K562 (cell line): ENCODE data around the gene GPSM3. TPM values are rescaled to one million over a fixed set of nuclear protein-coding genes. Genes with fewer than 3 reads are reported as not detected.

Experiments used
- ATAC-seq: fragments of 200-7000 bp; cut with Tn5 transposase; 3 replicates; pipeline ENCODE4 v1.9.1; 2020; ENCODE audit warnings: moderate library complexity
- BruUV-seq: library from RNA; stranded (reverse); fragments of 400-500 nt; replicated peaks from 2 replicates; lab custom pipeline; 2021; lab: Mats Ljungman, UMichigan
- CTCF ChIA-PET: fragments of 300-600 bp; formaldehyde crosslinking; extraction: SDS; loops from one replicate; lab custom pipeline; 2021; ENCODE audit warnings: low intra/inter-chr PET ratio; lab: Yijun Ruan, JAX
- POLR2A ChIA-PET: fragments of 300-600, 350-650 bp; sonication (Branson Sonifier 250); formaldehyde crosslinking; extraction: SDS; loops from one replicate; lab custom pipeline; 2021; ENCODE audit warnings: antibody characterized with exemption, inconsistent platforms; lab: Yijun Ruan, JAX
- DNase-seq, 4 experiments: peaks; one replicate each; pipeline versions ENCODE4 v3.0.0 to v3.0.0-alpha.2; 2011 to 2018; ENCODE audit warnings: low spot score in 3 of 4, mixed read lengths in 3 of 4; ENCODE audit errors: extremely low read depth in 1 of 4
- FAIRE-seq: peaks from 2 replicates; lab custom pipeline; 2011; peaks lifted over from hg19 to GRCh38; lab: Jason Lieb, UNC
- H2AFZ ChIP-seq: 2 replicates; pipeline ENCODE4 v1.6.0; 2011; ENCODE audit warnings: low read depth, low read length, control low read depth, inconsistent platforms
- H3K27ac ChIP-seq: fragments of 200-600 bp; 3 replicates; pipeline ENCODE4 v1.8.0; 2011; ENCODE audit warnings: low read depth, mild to moderate bottlenecking, control low read depth, inconsistent platforms, low read length, moderate library complexity, mixed read lengths; ENCODE audit errors: extremely low read depth
- H3K27me3 ChIP-seq, 2 experiments: fragments of 300-600 bp in 1 of 2; 2 replicates in 1 of 2; 3 replicates in 1 of 2; pipeline versions ENCODE4 v1.6.0 to v1.8.0; 2011; ENCODE audit warnings: inconsistent platforms in 2 of 2, low read length in 2 of 2, mild to moderate bottlenecking in 1 of 2, mixed read lengths in 1 of 2, moderate library complexity in 1 of 2; ENCODE audit not compliant: control insufficient read depth in 2 of 2, insufficient read depth in 2 of 2
- H3K36me3 ChIP-seq: fragments of 300-600 bp; 3 replicates; pipeline ENCODE4 v1.8.0; 2011; ENCODE audit warnings: mild to moderate bottlenecking, low read length, inconsistent platforms; ENCODE audit not compliant: control insufficient read depth, insufficient read depth
- H3K4me1 ChIP-seq, 2 experiments: fragments of 200-600 bp in 1 of 2; replicated peaks in 1 of 2; 2 replicates in 1 of 2; 3 replicates in 1 of 2; pipeline versions ENCODE4 v1.5.1 to v1.8.0; 2011; ENCODE audit warnings: inconsistent platforms in 2 of 2, low read length in 2 of 2, mild to moderate bottlenecking in 1 of 2, mixed read lengths in 1 of 2, moderate library complexity in 1 of 2; ENCODE audit not compliant: control insufficient read depth in 2 of 2, insufficient read depth in 2 of 2
- H3K4me2 ChIP-seq: 2 replicates; pipeline ENCODE4 v1.6.1; 2011; ENCODE audit warnings: low read length, control low read depth, inconsistent platforms, mixed read lengths; ENCODE audit not compliant: insufficient read depth
- H3K4me3 ChIP-seq: fragments of 200-600 bp; sonication (generic), shearing (Covaris generic); 2 replicates; pipeline ENCODE4 v1.5.1; 2016; ENCODE audit warnings: control low read depth, inconsistent platforms
- H3K79me2 ChIP-seq: fragments of 200-600 bp; 3 replicates; pipeline ENCODE4 v1.8.0; 2011; ENCODE audit warnings: low read length, inconsistent platforms; ENCODE audit not compliant: control insufficient read depth, insufficient read depth
- H3K9ac ChIP-seq, 2 experiments: 2 replicates each; pipeline versions ENCODE4 v1.6.0 to v1.6.1; 2011; ENCODE audit warnings: low read depth in 2 of 2, low read length in 2 of 2, control low read depth in 1 of 2, inconsistent platforms in 1 of 2, mild to moderate bottlenecking in 1 of 2, mixed read lengths in 1 of 2; ENCODE audit not compliant: insufficient read depth in 1 of 2
- H3K9me1 ChIP-seq: one replicate; pipeline ENCODE4 v1.6.0; 2011; ENCODE audit warnings: inconsistent platforms, mild to moderate bottlenecking, low read length, moderate library complexity; ENCODE audit not compliant: control insufficient read depth, insufficient read depth
- H3K9me3 ChIP-seq: replicated peaks from 2 replicates; pipeline ENCODE4 v1.5.1; 2011; ENCODE audit warnings: low read depth, low read length, inconsistent platforms; ENCODE audit not compliant: control insufficient read depth, insufficient read depth
- H4K20me1 ChIP-seq: replicated peaks from 2 replicates; pipeline ENCODE4 v1.6.1; 2011; ENCODE audit warnings: low read length, inconsistent platforms, mixed read lengths; ENCODE audit not compliant: control insufficient read depth, insufficient read depth
- ARHGAP35 ChIP-seq: fragments of 450-650 bp; IDR thresholded peaks from 2 replicates; pipeline ENCODE4 v1.6.1; 2018; ENCODE audit not compliant: partially characterized antibody
- CCNT2 ChIP-seq: IDR thresholded peaks from 2 replicates; pipeline ENCODE4 v1.6.1; 2011; ENCODE audit warnings: borderline replicate concordance, low read depth, mild to moderate bottlenecking, moderate library complexity, mixed read lengths, low read length; ENCODE audit not compliant: insufficient read length; ENCODE audit errors: extremely low read depth
- CHAMP1 ChIP-seq: fragments of 450-650 bp; IDR thresholded peaks from 2 replicates; pipeline ENCODE4 v1.6.1; 2016; ENCODE audit warnings: mild to moderate bottlenecking
- CREB5 ChIP-seq: fragments of 250-450 bp; sonication (Bioruptor Pico); IDR thresholded peaks from 2 replicates; pipeline ENCODE4 v1.5.0; 2020; ENCODE audit warnings: mild to moderate bottlenecking
- CTBP1 ChIP-seq: fragments of 450-650 bp; IDR thresholded peaks from 2 replicates; pipeline ENCODE4 v1.6.1; 2016; ENCODE audit warnings: borderline replicate concordance
- ELF1 ChIP-seq: fragments of 200-800 bp; sonication (Bioruptor generic); IDR thresholded peaks from 2 replicates; pipeline ENCODE4 v1.6.1; 2016; ENCODE audit warnings: missing genetic modification characterization, missing compliant biosample characterization
- ESRRA ChIP-seq: fragments of 450-650 bp; IDR thresholded peaks from 2 replicates; pipeline ENCODE4 v1.6.1; 2014; ENCODE audit warnings: low read depth, mild to moderate bottlenecking, moderate library complexity, borderline replicate concordance
- FOXK2 ChIP-seq, 2 experiments: fragments of 450-650 bp; IDR thresholded peaks in 1 of 2; conservative IDR thresholded peaks in 1 of 2; 2 replicates each; pipeline ENCODE4 v1.6.1; 2016; ENCODE audit warnings: low read depth in 2 of 2, mild to moderate bottlenecking in 1 of 2
- FOXP1 ChIP-seq: sonication (generic); formaldehyde crosslinking; IDR thresholded peaks from 2 replicates; pipeline ENCODE4 v1.8.0; 2022; ENCODE audit warnings: mild to moderate bottlenecking, missing genetic modification reagents
- NCOA2 ChIP-seq, 2 experiments: fragments of 450-650 bp; IDR thresholded peaks; 2 replicates each; pipeline ENCODE4 v1.6.1; 2018; ENCODE audit warnings: mild to moderate bottlenecking in 2 of 2, moderate library complexity in 1 of 2; ENCODE audit not compliant: partially characterized antibody in 2 of 2
- NFE2L1 ChIP-seq: fragments of 450-650 bp; IDR thresholded peaks from 2 replicates; pipeline ENCODE4 v1.6.1; 2016; ENCODE audit warnings: missing genetic modification characterization, low read depth, mild to moderate bottlenecking, missing compliant biosample characterization, moderate library complexity, borderline replicate concordance
- TAF7 ChIP-seq: fragments of 450-650 bp; IDR thresholded peaks from 2 replicates; pipeline ENCODE4 v1.6.1; 2016; ENCODE audit warnings: missing genetic modification characterization, missing compliant biosample characterization
- ZNF24 ChIP-seq: fragments of 450-650 bp; IDR thresholded peaks from 2 replicates; pipeline ENCODE4 v1.6.1; 2016
- ZNF518B ChIP-seq: fragments of 250-450 bp; sonication (Bioruptor Pico); IDR thresholded peaks from 2 replicates; pipeline ENCODE4 v1.5.0; 2021; ENCODE audit warnings: mild to moderate bottlenecking, moderate library complexity
- ZNF589 ChIP-seq: fragments of 200-800 bp; sonication (Bioruptor generic); IDR thresholded peaks from 2 replicates; pipeline ENCODE4 v1.6.1; 2016; ENCODE audit warnings: low read depth, missing genetic modification characterization, missing compliant biosample characterization
- WGBS: fragments of 100-300 bp; shearing (Covaris generic); methylation state at CpG from one replicate; pipeline ENCODE4 v1.1.6; 2016; ENCODE audit warnings: low coverage, mixed read lengths; ENCODE audit not compliant: insufficient coverage; ENCODE audit errors: missing lambda C conversion rate; 5-methylcytosine and 5-hydroxymethylcytosine counted together
- in situ Hi-C: fragments of 300-500 bp; cut with MboI; formaldehyde crosslinking; loops from 4 replicates; pipeline ENCODE4 v1.15.0; 2018; ENCODE audit warnings: inconsistent platforms, mixed read lengths
- intact Hi-C: fragments of 100-400 bp; cut with micrococcal nuclease; formaldehyde crosslinking; loops from 2 replicates; pipeline ENCODE4 v1.14.2; 2022
- polyA plus RNA-seq, 8 experiments: library from polyadenylated mRNA; depleted of rRNA in 4 of 8; stranded (reverse) in 5 of 8; unstranded in 3 of 8; fragments of >200 nt; fragmentation: Nextera tagmentation in 2 of 8; fragmentation: Illumina TruSeq in 1 of 8; extraction: Ambion mirVana in 2 of 8; extraction: Trizol in 1 of 8; gene quantifications; 2 replicates each; pipeline versions ENCODE4 v1.2.1 to v1.2.3, GENCODE V29; 2011 to 2014; ENCODE audit warnings: inconsistent platforms in 1 of 8, missing spikeins in 1 of 8
- total RNA-seq, 7 experiments: library from RNA; depleted of rRNA in 6 of 7; stranded (reverse); fragments of >200 nt in 6 of 7; fragmentation: Illumina TruSeq in 2 of 7; extraction: Trizol in 2 of 7; gene quantifications; 2 replicates each; pipeline versions ENCODE4 v1.2.1 to v1.2.3, GENCODE V29; 2011 to 2021; ENCODE audit warnings: low replicate concordance in 1 of 7

Gene GPSM3
- total and polyA plus RNA-seq, 9 of the 15 experiments (the other 6 are each of a cell fraction or from before 2014, with no cell fraction given), result 5.3 to 42.6 (median 24.4) TPM

- no peak for TF ChIP-seq CHAMP1
- TF ChIP-seq ESRRA, result peak; percentile 91
- 0 out of 2 replicates have a peak, but pooled peaks have one; percentile 35 for TF ChIP-seq TAF7 (tag)
- no peak for TF ChIP-seq ZNF24
- TF ChIP-seq CTBP1, result peak; percentile 44
- TF ChIP-seq ZNF589 (CRISPR knock-in tag), result peak; percentile 66; the same call in 1 of the 2 replicates
Measured at GRCh38 chr6:32210191-32210601, 17.8 kb upstream of the GPSM3 start (continued).

GRCh38 chr6:32208996-32209395, 16.6 kb upstream of the GPSM3 start:
- CTCF ChIA-PET, result no interaction called here
- no peak overlapping the region for H3K9ac ChIP-seq
- in situ Hi-C loops (no loop called here), intact Hi-C loops (no loop called here)
- FAIRE-seq (no peak), DNase-seq (no peak), ATAC-seq (no peak)
- no peaks in the 10 kb centered on the region for H3K9me3 ChIP-seq
- H3K4me1 ChIP-seq, result peaks cover 3 to 7% of the 10 kb centered on the region in 2 experiments; a peak in 4 of 5 replicates
- WGBS, result 7% methylated on average over 1 of the region's 1 CpG
- POLR2A ChIA-PET, result no interaction called here
- no peak overlapping the region for H3K4me2 ChIP-seq
- H3K79me2 ChIP-seq, result no peaks in the 10 kb centered on the region
- no peaks in the 10 kb centered on the region for H3K36me3 ChIP-seq
- no peaks in the 10 kb centered on the region for H4K20me1 ChIP-seq
- no peak overlapping the region for H3K4me3 ChIP-seq
- BruUV-seq, result no TSS peak
- no peak overlapping the region for H3K27ac ChIP-seq
- H2AFZ ChIP-seq, result no peak overlapping the region
- peaks cover 3 to 18% of the 10 kb centered on the region in 2 experiments; a peak in 4 of 5 replicates for H3K27me3 ChIP-seq
- no peaks in the 10 kb centered on the region for H3K9me1 ChIP-seq
- no peak for TF ChIP-seq FOXP1 (CRISPR knock-in tag)
- TF ChIP-seq ARHGAP35, result no peak
- no peak for TF ChIP-seq NFE2L1 (tag)
- TF ChIP-seq CREB5 (CRISPR knock-in tag), result no peak
- TF ChIP-seq CCNT2, result no peak
- no peak for TF ChIP-seq FOXK2 (conservative IDR thresholded peaks at IDR 0.05 in 1 of 2, IDR thresholded peaks at IDR 0.05 in 1 of 2; ENCODE audit: low read depth in 2 of 2)
- no peak for TF ChIP-seq NCOA2 (IDR thresholded peaks at IDR 0.05; ENCODE audit: partially characterized antibody in 2 of 2)
- TF ChIP-seq ZNF518B (CRISPR knock-in tag), result no peak
- no peak for TF ChIP-seq ELF1 (tag)
